Measurements from ENCODE around the gene MTUS2.

- no peak for TF ChIP-seq CTCF (conservative IDR thresholded peaks at IDR 0.05; ENCODE audit: low read depth, low read length)
- no peak for TF ChIP-seq EZH2 (IDR thresholded peaks at IDR 0.05; ENCODE audit: borderline replicate concordance, low read depth, low read length, poor library complexity, severe bottlenecking)
Observed at GRCh38 chr13:29474991-29475390, 654.9 kb downstream of the MTUS2 start.
